ENCODE measurements around the gene LAMA3.
"Not testable (repeated sequence)": the region's sequence is repeated elsewhere in the genome, so short reads cannot be mapped to it uniquely, and the experiment has no call there.

Gene LAMA3

DNA sequence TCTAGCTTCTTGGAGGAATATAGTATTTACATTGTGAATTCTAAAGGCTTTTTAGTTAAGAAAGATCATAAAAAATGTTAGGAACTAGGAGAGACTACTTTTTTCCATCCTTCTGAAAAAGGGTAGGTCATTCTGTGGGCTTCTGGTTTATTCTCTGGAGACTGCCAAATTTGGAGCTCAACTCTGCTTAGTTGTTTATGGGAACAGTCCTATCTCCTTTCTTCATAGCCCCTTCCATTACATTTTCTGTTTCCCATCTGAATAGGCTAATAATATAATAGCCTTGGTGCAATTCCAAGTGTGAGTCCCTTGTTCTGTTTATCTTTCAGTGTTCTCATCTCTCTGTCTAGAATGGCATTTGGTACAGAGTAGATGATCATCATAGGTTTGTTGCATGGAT is 15.6 kb downstream of the LAMA3 start:
- no peak for DNase-seq

DNA sequence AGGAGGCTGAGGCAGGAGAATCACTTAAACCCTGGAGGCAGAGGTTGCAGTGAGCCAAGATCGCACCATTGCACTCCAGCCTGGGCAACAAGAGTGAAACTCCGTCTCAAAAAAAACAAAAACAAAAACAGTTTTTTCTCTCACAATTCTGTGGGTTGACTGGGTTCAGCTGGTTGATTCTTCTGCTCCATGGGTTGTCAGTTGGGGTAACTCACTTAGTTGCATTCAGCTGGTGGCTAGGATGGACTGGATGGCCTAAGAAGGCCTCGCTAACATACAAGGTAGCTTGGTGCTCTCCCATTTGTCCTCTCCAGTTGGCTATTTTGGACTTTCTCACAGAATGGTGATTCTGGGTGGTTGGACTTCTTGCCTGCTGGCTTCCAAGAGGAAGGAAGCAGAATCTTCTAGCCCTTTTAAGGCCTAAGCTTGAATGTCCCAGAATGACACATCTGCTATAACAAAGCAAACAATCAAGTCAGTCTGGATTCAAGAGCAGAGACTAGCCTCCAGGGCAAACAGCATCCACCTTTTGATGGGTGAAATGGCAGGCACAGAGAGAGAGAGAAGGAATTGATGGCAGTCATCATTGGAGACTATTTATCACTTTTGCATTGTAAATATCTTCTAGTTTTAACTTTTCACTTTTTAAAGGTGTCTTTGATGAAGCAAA is 17.9 kb downstream of the LAMA3 start:
- DNase-seq = no peak

DNA sequence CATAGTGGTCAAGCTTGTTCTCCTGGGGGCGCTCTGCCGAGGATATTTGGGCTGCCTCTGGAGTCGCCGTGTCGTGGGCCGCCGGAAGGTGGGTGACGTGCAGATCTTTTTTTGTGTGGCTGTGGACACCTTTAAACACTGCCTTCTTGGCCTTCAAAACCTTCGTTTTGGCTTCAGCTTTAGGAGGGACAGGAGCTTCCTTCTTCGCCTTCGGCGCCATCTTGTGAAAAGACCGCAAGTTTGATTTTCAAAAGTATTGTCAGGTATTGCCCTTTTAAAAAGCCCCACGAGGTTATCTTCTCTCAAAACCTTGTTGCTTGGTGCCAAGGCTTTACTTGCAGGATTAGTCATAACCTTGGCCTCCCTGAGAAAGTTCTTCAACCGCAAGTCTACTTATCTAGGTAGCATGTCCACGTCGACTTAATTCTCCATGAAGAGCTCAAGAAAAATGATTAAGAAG is 20.8 kb downstream of the LAMA3 start:
- DNase-seq = no peak

DNA sequence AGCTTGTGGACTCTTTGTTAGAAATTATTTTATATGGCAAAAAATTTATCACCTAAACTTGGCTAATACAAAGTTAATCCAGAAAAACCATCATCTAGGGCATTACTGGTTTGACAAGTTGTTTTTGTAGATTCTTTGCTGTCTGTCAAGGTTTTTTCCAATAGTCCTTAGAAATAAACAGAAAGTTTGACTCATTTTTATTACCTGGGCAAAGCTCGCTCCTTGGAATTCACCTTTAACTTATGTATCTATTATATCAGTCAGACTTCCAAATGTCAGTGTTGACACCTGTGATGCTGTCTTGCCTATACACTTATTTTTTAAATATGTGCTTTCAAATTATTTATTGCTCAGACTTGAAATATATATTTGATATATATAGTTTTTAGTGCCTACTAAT is 21.7 kb downstream of the LAMA3 start:
- DNase-seq = no peak

DNA sequence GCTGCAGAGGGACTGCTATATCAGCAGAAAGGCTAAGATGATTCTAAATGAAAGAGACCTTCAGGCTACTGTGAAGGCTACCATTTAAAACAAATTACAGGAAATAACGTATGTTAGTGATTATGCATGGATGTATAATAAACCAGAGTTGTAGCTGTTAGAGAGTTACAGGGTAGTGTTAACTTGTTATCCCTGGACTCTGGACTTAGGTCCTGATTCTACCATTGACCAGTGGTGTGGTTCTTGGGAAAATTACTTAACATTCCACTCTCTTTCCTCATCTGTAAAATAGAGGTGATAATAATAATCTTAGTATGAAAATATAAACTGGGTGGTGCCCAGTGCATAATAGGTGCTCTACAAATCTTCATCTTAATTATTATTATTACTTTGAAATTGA is 22.2 kb downstream of the LAMA3 start:
- DNase-seq = no peak

DNA sequence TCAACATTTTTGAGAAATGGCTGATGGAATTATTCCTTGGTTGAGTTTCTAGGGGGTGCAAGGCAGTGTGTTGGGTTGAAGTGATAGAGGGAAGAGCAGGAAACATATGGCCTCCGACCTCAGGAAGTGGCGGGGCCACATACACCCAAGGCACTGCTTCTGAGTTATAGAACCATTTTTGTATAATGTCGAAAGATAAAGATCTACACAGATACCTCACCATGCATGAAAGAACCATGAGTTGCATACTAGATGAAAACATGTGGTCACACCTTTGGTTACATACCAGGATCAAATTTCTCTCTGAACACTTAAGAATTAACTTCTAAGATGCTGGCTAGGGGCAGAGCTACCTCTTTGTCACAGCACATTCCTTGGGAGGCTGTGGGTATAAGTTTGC is 23.2 kb downstream of the LAMA3 start:
- DNase-seq = no peak

DNA sequence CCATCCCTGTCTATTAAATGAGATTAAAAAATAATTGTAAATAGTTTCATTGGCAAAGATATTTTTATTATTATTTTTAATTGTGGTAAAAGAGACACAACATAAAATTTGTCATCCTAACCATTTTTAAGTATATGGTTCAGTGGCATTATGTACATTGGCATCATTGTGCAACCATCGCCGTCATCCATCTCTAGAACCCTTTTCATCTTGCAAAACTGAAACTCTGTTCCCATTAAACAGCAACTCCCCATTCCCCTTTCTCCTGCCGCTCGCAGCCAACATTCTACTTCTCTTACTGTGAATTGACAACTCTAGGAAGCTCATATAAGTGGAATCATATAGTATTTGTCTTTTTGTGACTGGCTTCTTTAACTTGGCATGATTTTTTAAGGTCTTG is 25.3 kb downstream of the LAMA3 start:
- DNase-seq = no peak

DNA sequence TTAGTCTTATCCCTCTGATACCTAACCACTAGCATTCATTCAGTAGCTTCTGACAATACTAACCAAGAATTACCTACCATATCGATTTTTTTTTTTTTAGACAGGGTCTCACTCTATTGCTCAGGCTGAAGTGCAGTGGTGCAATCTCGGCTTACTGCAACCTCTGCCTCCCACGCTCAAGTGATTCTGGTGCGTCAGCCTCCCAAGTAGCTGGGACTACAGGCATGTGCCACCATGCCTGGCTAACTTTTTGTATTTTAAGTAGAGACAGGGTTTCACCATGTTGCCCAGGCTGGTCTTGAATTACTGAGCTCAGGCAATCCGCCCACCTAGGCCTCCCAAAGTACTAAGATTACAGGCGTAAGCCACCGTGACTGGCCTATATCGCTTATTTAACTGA is 26.8 kb downstream of the LAMA3 start:
- DNase-seq = not testable (repeated sequence)

DNA sequence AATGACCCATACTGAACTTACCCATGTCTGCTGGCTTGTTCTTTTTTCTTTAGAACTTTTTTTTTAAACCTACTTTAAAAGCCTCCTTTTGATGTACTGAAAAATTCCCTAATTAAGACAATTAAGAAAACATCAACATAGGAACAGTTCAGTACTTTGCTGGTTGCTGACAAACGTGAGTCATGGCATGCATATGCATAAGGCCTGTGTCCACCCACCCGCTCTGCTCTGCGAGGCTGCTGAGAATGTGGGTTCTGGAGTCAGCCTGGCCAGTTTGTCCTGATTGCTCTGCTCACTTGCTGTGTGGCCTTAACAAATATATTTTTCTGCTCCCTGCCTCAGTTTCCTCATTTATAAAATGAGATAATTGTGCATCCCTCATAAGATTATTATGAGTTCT is 27.3 kb downstream of the LAMA3 start:
- DNase-seq = no peak

DNA sequence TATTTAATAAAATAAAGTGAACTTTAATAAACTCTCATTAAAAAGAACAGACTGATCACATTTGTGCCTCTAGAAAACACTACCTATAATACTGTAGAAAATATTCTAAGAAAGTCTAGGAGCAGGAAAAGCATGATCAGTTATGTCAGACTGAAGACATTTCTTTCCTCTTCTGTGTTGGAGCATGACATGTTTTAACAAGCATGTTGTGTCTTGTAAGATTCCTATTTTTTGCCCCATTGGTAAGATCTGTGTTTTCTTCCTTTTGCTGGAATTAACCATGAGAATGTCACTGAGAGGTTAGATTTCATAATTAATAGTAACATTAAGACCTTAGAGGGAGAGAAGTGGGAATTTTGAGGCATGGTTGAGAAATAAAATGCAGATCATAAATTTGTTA is 27.7 kb downstream of the LAMA3 start:
- no peak for DNase-seq

DNA sequence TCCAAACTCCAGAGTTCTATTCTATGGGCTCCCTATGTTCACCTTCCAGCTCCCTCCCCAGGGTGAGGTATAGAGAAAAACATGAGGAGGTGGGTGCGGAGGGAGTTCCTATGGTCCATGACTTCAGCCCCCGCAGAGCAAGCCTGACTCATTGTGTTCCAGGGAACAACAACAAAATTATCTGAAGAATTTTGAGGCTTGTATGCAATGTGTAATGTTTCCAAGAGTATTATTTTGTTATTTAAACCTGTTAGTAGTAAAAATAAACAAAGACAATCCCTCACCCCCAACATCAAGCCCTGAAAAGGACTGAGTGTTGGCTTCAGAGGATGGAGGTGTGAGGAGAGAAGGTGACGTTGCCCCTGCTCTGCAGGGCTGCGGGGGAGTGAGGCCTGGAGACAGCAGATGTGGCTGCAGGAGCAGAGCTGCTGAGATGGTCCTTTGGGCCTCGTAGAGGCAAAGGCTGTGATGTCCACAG is 29.0 kb downstream of the LAMA3 start:
- DNase-seq = no peak

DNA sequence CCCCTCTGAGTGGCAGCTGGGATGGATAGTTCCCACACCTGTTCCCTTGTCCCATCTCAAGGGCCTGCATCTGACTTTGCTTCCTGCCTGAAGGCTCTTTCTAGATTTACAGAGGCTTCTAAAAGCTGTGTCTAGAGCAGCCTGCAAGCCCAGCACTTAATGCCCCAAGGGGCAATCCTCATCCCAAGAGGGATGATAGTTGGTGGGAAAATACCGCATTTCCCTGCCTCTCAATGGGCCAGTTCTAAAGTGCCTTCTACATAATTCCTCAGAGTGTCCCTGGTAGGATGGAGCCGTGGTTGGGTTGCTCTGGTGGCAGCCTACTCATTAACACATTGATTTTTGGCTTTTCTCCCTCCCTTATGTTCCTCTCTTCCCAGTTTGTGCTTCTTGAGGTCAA is 29.5 kb downstream of the LAMA3 start:
- no peak for DNase-seq

DNA sequence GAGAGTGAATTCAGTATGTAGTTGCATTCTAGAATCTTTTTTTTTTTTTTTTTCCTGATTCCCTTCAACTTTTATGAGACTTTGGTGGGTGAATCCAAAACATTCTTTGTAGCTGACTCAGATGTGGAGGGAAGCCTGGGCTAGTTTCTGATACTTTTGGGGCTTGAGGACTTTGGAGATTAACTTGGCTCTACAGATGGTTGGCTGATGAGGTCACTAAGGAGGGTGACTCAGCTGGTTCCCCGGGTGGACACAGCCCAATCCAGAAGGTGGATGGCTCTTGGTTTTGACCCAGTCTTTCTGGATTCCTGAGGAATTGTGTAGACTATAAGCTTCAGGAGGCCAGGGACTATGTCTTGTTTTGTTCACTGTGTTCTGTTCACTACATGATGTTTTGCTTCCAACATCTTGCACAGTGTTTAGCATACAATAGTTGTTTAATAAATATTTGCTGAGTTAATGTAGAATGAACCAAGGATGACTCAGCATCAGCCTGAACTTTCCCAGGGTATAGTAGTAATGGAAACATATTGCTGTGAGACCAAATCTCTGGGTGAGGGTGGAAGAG is 30.5 kb downstream of the LAMA3 start:
- DNase-seq = peak; percentile 89 to 91

DNA sequence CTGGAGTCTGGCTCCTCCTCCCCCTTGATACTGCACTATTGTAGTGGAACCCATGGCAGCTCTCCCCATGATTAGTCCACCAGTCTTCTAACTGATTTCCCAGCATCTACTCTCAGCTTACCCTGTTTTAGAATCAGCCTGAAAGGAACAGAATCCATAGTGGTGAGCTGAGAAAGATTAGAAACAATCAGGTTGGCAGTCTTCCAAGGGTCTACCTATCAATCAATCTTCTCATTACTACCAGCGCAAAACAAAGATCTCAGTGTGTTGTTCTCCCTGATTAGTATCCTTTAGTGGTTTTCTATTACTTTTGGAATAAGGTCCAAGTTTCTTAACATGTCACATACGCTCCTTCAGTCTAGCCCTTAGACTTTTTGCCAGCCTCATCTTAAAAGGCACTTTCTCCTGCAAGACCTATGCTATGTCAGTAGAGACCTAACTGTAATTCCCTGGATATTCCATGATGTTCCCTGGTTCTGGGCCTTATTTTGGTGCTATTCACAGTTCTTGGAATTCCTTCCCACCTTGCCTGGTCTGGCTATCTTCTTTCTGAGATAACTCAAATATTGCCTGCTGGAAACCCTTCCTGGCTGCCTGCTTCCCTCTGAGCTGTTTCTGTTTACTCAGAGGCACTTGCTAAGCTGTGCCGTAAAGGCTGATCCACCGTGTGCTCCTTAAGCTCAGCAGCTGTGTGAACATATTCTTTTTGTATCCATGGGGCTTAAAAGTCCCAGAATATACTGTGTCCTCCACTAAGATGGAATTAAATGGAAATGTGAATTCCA is 32.6 kb downstream of the LAMA3 start:
- DNase-seq = no peak

DNA sequence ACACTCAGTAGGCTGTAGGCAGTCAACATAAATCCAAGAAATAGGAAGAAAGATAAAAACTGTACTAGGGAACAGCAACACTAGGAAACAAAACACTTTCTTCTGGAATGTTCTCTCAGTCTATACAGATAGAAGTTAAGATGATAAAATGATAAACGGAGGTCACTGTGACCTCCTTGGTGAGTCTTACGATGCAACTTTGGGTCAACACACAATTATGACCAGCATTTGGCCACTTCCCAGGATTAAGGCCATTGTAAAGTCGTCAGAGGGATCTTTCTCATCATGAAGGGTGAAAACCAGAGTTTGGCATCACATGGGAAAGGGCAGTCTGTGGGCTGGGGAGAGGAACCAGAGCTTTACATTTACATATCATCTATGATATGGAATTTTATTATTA is 33.4 kb downstream of the LAMA3 start:
- DNase-seq = no peak

DNA sequence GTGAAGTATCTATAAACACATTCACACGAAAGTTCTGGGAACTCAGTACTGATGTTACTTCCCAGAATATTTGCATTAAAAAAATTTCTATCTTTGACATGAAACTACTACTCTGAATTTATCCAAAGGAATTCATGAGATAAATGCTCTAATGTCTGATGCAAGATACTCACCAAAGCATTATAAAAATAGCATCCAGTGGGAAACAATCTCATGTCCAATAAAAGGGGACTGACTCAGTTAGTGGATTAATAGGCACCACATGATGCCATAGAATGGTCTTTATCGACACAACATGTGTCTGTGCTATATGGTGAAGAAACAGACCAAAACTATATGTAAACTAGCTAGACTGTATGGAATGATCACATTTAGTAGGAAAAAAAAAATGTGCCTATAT is 33.9 kb downstream of the LAMA3 start:
- DNase-seq = no peak

DNA sequence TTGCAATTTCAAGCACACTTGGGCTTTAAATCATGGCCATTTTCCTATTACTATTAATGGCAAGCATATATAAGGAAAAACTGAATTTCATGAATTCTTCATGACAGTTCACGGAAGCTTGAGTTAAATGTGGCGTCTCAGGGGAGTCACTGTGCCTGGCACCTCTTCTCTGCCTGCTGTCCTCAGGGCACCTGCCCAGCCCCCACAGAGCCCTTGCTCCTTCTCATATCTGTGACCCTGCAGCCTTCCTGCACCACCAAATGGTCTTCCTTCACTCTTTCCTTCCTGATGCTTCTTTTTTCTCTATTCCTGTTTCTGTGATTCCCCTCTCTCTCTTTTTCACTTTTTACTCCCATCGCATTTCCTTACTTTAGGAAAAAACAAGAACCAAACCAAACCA is 35.4 kb downstream of the LAMA3 start:
- DNase-seq = no peak

DNA sequence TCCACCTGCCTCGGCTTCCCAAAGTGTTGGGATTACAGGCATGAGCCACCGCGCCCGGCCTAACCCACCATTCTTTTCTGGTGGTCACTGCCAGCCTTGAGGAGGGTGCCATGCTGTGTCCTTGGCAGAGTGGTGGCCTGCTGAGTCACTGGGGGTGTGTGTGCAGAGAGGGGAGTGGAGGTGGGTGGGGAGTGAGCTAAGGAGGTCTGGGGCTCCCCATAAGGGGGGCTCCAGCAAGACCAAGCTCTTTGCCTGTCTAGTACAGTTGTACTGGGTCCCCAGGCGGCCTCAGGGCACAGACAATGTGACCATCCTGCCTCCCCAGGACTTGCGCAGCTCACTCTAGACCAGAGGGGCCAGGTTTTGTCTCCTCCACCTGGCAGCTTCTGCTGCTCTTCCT is 36.1 kb downstream of the LAMA3 start:
- DNase-seq = no peak

DNA sequence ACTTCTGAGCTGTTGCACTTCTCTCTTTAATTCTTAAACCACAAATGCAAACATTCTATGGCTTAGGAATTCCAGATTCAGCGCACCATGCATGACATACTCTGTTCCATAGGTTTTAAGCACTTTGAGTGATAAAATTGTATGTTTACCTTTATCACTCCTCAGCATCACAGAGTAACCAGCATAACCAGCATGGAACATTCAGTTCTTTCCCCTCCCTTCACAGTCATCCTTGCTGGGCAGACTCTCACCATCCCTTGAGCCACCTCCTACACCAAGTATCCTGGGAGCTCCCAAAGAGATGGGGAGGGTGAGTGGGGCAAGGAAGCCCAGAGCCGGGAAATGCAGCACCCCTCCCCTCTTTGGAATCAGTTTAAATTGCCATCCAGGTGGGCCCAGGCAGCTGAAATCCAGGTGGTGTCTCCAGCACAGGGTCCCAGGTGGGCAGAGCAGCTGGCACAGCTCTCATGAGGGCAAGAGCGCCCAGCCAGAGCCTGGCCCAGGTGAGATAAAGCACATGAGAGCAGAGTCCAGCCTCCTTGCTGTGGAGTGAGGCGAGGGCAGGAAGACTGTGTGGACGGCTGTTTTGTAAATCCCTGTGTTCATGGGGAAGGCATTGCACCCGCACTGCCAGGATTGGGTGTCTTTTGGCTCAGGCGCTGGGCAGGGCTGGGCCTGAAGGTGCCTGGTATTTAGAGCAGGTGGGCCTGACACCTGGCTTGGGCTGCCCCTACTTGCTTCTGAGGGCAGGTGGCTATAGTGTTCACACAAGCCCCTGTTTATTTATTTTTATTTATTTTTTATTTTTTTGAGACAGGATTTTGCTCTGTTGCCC is 36.8 kb downstream of the LAMA3 start:
- no peak for DNase-seq

DNA sequence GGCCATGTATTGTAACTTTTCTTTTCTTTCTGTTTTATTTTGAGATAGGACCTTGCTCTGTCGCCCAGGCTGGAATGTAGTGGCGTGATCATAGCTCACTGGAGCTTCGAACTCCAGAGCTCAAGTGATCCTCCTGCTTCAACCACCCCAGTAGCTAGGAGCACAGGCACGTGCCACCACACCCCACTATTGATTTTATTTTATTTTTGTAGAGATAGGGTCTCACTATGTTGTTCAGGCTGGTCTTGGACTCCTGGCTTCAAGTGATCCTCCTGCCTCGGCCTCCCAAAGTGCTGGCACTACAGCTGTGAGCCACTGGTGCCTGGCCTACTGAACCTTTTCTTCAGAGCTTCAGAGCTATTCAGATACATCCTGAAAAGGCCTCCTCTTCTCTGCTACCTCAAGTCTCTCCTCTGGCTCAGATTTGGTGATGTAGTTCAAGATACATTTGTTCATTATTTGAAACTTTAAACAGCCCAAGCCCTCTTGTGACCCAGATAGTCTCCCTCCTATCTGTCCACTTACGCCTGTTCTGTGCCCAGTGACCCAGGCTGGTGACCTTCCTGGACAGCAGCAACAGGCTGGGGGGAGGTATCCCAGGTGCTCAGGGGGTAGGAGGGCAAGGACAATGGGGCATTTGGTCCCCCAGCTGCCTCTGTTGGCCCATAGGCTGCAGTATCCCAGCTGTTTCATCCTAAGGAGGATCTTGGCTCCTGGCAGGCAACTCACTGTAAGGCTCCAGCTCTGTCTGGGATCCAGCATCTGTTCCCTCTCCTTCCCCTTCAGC is 38.6 kb downstream of the LAMA3 start:
- DNase-seq = no peak

DNA sequence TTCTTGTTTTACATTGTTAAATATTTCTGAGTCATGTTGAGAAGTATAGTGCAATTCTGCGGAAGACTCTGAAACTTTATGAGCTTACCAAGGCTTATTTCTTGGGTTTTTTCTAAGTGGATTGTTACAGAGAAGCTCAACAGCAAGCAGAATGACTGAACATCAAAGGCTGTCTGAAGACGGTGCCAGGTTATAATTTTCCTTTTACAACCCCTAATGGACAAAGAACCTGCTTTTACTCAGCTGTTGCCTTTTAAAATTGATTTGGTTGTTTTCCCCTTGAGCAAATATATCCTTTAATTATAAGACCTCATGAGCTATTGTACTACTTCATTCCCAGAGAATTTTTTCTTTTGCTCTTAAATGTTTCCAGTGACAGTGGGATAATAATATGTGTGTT is 41.6 kb downstream of the LAMA3 start:
- no peak for DNase-seq

DNA sequence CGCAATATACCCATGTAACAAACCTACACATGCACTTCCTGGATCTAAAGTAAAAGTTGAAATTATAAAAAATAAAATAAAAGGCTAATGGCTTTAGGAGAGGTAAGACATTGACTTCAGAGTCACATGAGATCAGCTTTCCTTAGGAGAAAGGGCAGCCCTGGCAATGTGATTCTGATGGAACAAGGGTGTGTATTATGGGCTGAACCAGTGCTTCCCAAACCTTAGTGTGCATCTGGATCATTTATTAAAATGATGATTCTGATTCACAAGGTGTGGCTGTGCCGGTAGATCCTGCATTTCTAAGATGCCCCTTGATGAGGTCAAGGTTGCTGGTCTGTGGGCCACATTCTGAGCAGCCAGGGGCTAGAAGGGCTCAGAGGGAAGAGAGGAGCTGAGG is 42.6 kb downstream of the LAMA3 start:
- DNase-seq = no peak

DNA sequence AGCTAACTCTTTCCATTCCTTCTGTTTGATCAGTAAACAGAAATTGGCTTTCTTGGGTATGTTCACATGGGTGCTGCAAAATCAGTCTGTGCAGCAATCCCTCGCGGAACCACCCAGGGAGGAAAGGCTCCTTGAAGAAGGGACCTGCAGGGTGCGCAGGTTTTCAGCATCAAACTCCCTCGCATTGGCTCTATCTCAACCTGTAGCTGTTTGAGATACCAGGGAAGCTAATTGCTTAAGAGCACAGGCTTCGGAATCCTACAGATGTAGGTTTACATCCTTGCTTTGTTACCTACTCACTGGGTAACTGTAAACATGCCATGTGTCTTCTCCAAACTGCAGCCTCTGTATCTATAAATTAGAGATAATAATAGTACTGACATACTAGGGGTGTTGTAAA is 43.2 kb downstream of the LAMA3 start:
- DNase-seq = no peak

All from SW 1271 (cell line).